Left forelimb (tissue), 1 donor: ENCODE measurements around the gene RNU6-1.

Source experiments
- DNase-seq: peaks from one replicate; pipeline ENCODE4 v3.0.0-alpha.2; 2018; ENCODE audit warnings: low spot score

Gene RNU6-1

DNA sequence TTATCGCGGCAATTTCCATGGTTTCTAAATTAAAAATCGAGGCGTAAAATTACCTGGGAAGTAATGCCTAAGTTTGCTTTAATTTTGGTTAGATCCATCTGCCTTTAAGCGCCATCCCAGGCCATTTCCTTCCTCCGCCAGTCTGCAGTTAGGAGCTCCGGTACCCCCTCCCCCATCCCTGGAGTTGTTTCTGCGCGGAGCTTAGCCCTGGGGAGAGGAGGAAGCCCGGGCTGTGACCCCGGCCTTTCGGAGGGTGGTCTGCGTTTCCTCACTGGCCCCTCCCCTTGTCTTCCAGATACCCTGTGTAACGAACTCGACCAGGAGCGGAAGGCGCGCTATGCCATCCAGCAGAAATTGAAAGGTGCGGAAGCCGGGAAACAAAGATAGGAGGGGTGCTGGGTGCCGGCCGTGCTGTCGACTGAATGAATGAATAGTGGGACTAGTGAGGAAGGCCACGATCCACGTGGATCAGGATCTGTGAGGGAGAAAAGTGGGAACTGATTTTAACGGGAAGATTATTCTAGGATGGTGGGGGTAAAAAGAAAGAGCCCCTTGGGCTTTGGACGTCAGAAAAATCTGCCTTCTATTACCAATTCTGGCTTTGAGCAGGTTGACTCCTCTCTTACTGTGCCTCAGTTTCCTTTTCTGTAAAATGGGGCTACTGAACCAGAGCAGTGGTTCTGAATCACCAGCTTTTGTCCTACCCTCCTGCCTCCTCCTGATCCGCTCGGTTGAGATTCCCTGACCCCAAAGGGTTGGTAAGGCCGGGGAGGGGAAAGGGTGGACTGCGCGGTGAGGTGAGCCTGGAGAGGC lies 6.7 kb downstream of the RNU6-1 start:
- DNase-seq, result no peak

GRCh38 chr15:67832031-67832551 lies 7.8 kb downstream of the RNU6-1 start:
- DNase-seq, result no peak

- no peak for DNase-seq
Measured at GRCh38 chr15:67831363-67831762, 8.5 kb downstream of the RNU6-1 start.

DNA sequence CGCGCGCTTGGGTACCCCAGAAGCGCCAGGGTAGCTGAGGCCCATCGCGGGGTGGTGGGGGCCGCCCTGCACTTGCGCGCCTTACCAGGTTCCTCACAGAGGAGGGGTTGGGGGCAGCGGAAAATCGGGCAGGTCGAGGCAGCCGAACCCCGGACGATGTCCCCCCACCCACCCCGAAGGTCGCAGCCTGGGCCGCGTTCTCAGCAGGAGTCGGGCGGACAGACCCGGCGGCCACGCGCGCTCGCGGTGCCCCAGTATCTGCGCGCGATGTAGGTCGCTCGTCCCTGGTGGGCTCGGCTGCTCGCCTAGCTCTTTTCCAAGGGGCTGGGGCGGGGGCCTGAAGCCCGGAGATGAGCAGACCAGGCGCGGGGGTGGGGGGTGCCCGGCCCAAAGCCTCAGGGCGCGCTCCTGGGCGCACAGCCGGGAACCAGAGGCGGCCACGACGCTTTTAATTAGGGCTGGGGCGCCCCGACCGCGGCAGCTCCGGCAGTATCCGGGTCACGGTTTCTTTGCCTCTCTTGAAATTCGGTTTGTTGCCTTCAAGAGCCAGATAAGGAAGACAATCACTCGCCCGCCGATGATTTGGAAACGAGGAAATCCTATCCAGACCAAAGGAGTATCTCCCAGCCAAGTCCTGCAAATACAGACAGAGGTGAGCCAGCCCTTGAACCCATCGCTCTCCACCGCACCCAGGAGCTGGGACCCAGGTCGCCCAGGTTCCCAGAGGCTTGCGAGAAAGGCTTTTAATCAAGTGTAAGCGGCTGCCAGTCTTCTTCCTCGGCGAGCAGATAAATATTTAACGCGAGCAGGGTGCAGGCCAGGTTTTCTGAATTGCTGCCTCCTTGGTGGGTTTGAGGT lies 10.0 kb downstream of the RNU6-1 start:
- DNase-seq, result no peak

GRCh38 chr15:67828969-67829646 lies 10.7 kb downstream of the RNU6-1 start:
- no peak for DNase-seq

DNA sequence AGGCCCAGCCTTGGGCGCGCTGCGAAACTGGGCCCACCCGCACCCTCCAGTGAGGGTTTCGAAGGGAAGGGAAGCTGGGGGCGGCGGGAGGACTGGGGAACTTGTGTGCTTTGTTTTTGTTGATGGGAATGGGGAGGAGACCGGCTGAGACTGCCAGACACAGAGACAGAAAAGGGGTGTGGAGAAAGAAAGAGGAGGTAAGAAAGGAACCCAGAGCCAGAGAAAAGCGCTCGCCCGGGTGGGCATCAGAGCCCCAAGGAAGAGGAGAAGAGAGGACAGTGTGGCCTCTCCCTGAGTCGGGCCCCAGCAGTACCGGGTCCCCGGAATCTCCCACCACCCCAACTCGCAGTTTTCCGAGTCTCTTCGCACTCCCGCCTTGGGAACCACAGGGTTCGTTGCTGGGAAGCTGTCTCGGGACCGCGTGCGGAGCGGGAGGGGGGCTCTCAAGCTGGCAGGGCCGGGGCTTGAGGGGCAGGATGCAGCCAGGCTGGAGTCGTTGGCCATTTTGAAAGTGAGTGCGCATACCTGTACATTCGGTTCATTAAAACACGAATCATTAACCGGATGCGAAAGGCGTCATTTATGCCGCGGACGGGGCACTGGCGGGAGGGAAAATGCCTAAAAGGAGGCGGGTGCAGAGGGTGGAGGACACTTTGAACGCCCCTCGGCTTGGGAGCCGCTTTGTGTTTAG lies 11.4 kb downstream of the RNU6-1 start:
- no peak for DNase-seq

- no peak for DNase-seq
Measured at GRCh38 chr15:67827562-67828277, 12.1 kb downstream of the RNU6-1 start.

DNA sequence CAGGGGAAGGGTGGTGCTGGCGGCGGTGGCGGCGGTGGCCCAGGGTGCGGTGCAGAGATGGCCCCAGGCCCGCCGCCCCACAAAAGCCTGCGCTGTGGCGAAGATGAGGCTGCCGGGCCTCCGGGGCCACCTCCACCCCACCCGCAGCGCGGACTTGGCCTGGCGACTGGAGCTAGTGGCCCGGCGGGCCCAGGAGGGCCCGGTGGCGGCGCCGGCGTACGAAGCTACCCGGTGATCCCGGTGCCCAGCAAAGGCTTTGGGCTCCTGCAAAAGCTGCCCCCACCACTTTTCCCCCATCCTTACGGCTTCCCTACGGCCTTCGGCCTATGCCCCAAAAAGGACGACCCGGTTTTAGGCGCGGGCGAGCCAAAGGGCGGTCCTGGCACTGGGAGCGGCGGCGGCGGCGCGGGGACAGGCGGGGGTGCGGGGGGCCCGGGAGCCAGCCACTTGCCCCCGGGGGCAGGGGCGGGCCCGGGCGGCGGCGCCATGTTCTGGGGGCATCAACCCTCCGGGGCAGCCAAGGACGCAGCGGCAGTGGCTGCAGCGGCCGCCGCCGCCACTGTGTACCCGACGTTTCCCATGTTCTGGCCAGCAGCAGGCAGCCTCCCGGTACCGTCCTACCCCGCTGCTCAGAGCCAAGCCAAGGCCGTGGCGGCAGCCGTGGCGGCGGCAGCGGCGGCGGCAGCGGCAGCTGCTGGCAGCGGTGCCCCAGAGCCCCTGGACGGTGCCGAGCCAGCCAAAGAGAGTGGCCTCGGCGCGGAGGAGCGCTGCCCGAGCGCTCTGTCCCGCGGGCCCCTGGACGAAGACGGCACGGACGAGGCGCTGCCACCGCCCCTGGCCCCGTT lies 12.9 kb downstream of the RNU6-1 start:
- DNase-seq, result no peak

DNA sequence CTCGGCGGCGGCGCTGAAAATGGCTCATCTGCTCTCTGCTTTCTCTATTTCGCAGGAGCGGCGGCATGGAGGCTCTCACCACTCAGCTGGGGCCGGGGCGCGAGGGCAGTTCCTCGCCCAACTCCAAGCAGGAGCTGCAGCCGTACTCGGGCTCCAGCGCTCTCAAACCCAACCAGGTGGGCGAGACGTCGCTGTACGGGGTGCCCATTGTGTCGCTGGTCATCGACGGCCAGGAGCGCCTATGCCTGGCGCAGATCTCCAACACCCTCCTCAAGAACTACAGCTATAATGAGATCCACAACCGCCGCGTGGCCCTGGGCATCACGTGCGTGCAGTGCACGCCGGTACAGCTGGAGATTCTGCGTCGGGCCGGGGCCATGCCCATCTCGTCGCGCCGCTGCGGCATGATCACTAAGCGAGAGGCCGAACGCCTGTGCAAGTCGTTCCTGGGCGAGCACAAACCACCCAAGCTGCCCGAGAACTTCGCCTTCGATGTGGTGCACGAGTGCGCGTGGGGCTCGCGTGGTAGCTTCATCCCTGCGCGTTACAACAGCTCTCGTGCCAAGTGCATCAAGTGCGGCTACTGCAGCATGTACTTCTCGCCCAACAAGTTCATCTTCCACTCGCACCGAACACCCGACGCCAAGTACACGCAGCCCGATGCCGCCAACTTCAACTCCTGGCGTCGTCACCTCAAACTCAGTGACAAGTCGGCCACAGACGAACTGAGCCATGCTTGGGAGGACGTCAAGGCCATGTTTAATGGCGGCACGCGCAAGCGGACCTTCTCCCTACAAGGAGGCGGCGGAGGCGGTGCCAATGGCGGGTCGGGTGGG lies 13.7 kb downstream of the RNU6-1 start:
- DNase-seq, result no peak

- no peak for DNase-seq
Measured at GRCh38 chr15:67824976-67825880, 14.6 kb downstream of the RNU6-1 start, which contains the start of gene SKOR1. Gene SKOR1, plus strand, starts transcription at chr15:67825509. Its CDS starts 94 bp downstream, at chr15:67825603.

GRCh38 chr15:67824197-67824968 lies 15.5 kb downstream of the RNU6-1 start:
- no peak for DNase-seq

DNA sequence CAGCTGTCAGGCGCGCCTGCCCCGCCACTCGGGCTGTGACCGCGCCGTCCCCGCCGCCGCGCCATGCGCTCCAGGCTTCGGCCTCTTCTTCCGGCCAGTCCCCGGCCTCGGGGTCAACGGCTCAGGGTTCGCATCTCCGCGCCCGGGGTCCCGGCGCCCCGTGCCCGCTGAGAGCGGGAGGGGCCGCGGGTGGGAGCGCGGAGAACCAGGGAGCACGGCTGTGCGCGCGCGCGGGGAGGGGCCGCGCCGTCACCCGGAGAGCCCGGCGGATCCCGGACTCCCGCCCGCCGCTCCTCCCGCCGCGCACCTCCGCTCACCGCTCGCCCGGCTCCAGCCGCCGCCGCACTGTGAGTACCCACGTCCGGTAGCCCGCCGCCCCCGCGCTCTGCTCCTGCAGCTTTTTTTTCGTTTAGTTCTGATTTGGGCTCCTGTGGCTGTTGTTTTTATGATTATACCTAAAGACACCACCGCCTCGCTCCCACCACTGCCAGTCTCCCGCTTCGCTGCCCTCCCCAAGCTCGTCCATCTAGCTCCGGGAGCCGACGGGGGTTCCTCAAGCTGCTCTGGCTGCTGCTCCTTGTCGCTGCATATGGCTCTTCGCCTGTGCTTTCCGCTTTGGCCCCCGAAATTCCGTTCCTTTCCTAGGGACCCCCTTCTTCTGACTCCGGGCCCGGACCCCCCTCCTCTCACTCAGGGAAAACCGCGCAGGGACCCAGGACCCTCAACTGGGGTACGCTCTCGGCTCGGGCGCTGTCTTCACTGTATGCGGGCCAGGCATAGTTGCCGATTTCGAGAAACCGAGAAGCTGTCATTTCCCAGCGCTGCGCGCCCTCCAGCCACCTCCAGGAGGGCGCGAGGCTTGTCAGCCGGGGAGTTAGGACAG lies 16.3 kb downstream of the RNU6-1 start:
- no peak for DNase-seq

DNA sequence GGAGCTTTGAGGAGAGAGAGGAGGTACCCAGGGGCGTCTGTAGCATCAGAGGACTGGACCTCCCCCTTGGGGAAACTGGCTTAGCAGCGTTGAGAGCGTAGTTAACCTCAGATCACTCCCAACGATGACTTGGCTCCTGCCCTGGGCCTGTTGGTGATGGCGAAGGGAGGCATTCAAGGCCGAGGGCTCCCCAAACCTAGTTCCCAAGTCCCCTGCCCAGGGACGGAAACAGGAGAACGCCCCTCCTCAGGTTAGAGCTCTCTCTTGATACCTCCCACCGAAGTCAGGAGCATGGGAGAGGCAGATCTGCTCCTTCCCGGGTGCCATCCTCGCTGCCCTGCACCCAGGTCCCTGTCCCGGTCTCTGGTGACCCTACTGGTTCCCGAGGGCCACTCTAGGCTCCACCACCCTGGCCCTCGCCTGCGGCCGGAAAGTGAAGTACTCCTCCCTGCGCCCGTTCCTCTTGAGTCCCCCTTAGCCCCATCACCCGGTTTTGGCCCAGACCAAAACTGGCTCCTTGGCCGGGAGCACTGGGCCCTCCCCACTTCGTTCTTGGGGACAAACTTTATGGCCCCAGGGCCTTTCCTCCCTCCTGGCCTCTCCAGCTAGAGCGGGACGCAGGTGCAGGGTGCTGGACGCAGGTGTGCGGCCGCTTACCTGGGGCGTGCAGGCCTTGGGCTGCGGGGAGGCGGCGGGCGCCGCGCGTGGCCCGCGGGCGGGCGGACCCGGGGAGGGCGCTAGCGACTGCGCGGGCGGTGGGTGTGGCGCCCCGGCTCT lies 17.1 kb downstream of the RNU6-1 start:
- no peak for DNase-seq

GRCh38 chr15:67821784-67822440 lies 17.9 kb downstream of the RNU6-1 start:
- DNase-seq, result no peak
